B cell (primary cell): ENCODE data around the gene LIPG. TPM values are rescaled to one million over a fixed set of nuclear protein-coding genes. Genes with fewer than 3 reads are reported as not detected.

Experiments used
- ATAC-seq: fragments of 200-7000 bp; cut with Tn5 transposase; one replicate; pipeline ENCODE4 v1.10.0; 2021; ENCODE audit warnings: low read depth, mild to moderate bottlenecking, moderate number of reproducible peaks, moderate library complexity
- CTCF ChIA-PET: fragments of 350-600 bp; sonication (Branson Sonifier 250); formaldehyde crosslinking; loops from one replicate; lab custom pipeline; 2021; ENCODE audit warnings: antibody characterized with exemption, inconsistent platforms; lab: Charles Lee
- POLR2A ChIA-PET: fragments of 350-600 bp; sonication (Branson Sonifier 250); formaldehyde crosslinking; loops from one replicate; lab custom pipeline; 2021; ENCODE audit warnings: antibody characterized with exemption; lab: Charles Lee
- DNase-seq: peaks from one replicate; pipeline ENCODE4 v3.0.0; 2013
- H2AFZ ChIP-seq: 2 replicates; pipeline ENCODE4 v1.6.1; 2012; ENCODE audit warnings: mild to moderate bottlenecking, low read depth, low read length; ENCODE audit not compliant: insufficient read depth, poor library complexity, severe bottlenecking
- H3K27ac ChIP-seq, 2 donors: 1 replicate in 1 of 2; 2 replicates in 1 of 2; pipeline ENCODE4 v1.5.1; 2012 to 2013; ENCODE audit warnings: low read length in 2 of 2, mild to moderate bottlenecking in 2 of 2, moderate library complexity in 1 of 2
- H3K27me3 ChIP-seq, 4 experiments: fragments of 200-600 bp in 1 of 4; sonication (generic) in 1 of 4; replicated peaks in 1 of 4; 1 replicate in 2 of 4; 2 replicates in 2 of 4; pipeline versions ENCODE4 v1.6.1 to v1.7.0; 2013 to 2016; ENCODE audit warnings: low read length in 3 of 4, mild to moderate bottlenecking in 2 of 4, mixed read lengths in 1 of 4, moderate library complexity in 1 of 4; ENCODE audit not compliant: insufficient read depth in 4 of 4, control insufficient read depth in 3 of 4; ENCODE audit errors: control extremely low read depth in 1 of 4
- H3K36me3 ChIP-seq, 2 experiments: replicated peaks in 1 of 2; 1 replicate in 1 of 2; 2 replicates in 1 of 2; pipeline versions ENCODE4 v1.6.1 to v1.7.1; 2013; ENCODE audit warnings: low read length in 1 of 2; ENCODE audit not compliant: insufficient read depth in 2 of 2, control insufficient read depth in 1 of 2; ENCODE audit errors: control extremely low read depth in 1 of 2, extremely low read depth in 1 of 2
- H3K4me1 ChIP-seq, 2 donors: fragments of 200-600 bp in 1 of 2; sonication (generic) in 1 of 2; 1 replicate in 1 of 2; 2 replicates in 1 of 2; pipeline versions ENCODE4 v1.5.1 to v1.6.1; 2013 to 2017; ENCODE audit warnings: low read length in 2 of 2; ENCODE audit not compliant: control insufficient read depth in 2 of 2, insufficient read depth in 2 of 2
- H3K4me2 ChIP-seq: replicated peaks from 2 replicates; pipeline ENCODE3; 2012; ENCODE audit warnings: mild to moderate bottlenecking, low read depth, low read length; ENCODE audit not compliant: poor library complexity, severe bottlenecking
- H3K4me3 ChIP-seq, 5 experiments: fragments of 200-600 bp in 1 of 5; sonication (generic) in 1 of 5; 1 replicate in 3 of 5; 2 replicates in 2 of 5; pipeline versions ENCODE4 v1.5.1 to v1.7.0; 2011 to 2016; ENCODE audit warnings: low read length in 4 of 5, mild to moderate bottlenecking in 4 of 5, low read depth in 2 of 5, control low read depth in 1 of 5, moderate library complexity in 1 of 5; ENCODE audit not compliant: insufficient read depth in 1 of 5; ENCODE audit errors: control extremely low read depth in 1 of 5, extremely low read depth in 1 of 5
- H3K79me2 ChIP-seq: fragments of 200-600 bp; sonication (generic); one replicate; pipeline ENCODE4 v1.6.0; 2016; ENCODE audit warnings: low read length; ENCODE audit not compliant: control insufficient read depth, insufficient read depth
- H3K9ac ChIP-seq: fragments of 200-600 bp; sonication (generic); 2 replicates; pipeline ENCODE4 v1.6.1; 2017; ENCODE audit warnings: mild to moderate bottlenecking, low read length, moderate library complexity
- H3K9me3 ChIP-seq, 3 donors: one replicate each; pipeline versions ENCODE4 v1.6.1 to v1.7.1; 2013; ENCODE audit warnings: low read length in 2 of 3; ENCODE audit not compliant: control insufficient read depth in 2 of 3, insufficient read depth in 1 of 3; ENCODE audit errors: control extremely low read depth in 1 of 3
- H4K20me1 ChIP-seq: 2 replicates; pipeline ENCODE4 v1.6.0; 2012; ENCODE audit warnings: mild to moderate bottlenecking, low read length; ENCODE audit not compliant: insufficient read depth, control insufficient read depth, poor library complexity, severe bottlenecking
- H3K27ac Mint-ChIP-seq: one replicate; pipeline ENCODE4 v1.8.0; 2021; ENCODE audit warnings: mixed read lengths
- H3K27me3 Mint-ChIP-seq: one replicate; pipeline ENCODE4 v1.8.0; 2021; ENCODE audit warnings: mixed read lengths
- H3K4me1 Mint-ChIP-seq: one replicate; pipeline ENCODE4 v1.8.0; 2021; ENCODE audit warnings: mixed read lengths
- H3K4me3 Mint-ChIP-seq: one replicate; pipeline ENCODE4 v1.8.0; 2021; ENCODE audit warnings: mixed read lengths
- H3K9me3 Mint-ChIP-seq: one replicate; pipeline ENCODE4 v1.8.0; 2022; ENCODE audit warnings: mixed read lengths; ENCODE audit not compliant: insufficient read depth
- EZH2 ChIP-seq: IDR thresholded peaks from 2 replicates; pipeline ENCODE4 v1.6.1; 2012; ENCODE audit warnings: borderline replicate concordance, low read depth, mild to moderate bottlenecking, moderate library complexity, low read length; ENCODE audit not compliant: insufficient read depth, poor library complexity, severe bottlenecking
- WGBS: methylation state at CpG from one replicate; pipeline ENCODE4 v1.1.5; 2013; ENCODE audit warnings: missing lambda C conversion rate; ENCODE audit not compliant: insufficient coverage; 5-methylcytosine and 5-hydroxymethylcytosine counted together
- intact Hi-C: fragments of 100-400 bp; cut with micrococcal nuclease; formaldehyde crosslinking; loops from one replicate; pipeline ENCODE4 v1.10.0; 2022
- polyA plus RNA-seq: library from polyadenylated mRNA; depleted of rRNA; stranded (reverse); fragments of >200 nt; gene quantifications from 2 replicates; pipeline ENCODE4 v1.2.3, GENCODE V29; 2012
- total RNA-seq, 2 donors: library from RNA; stranded (reverse); fragments of 120-200 nt in 1 of 2; gene quantifications; 1 replicate in 1 of 2; 2 replicates in 1 of 2; pipeline versions ENCODE4 v1.2.3 to v1.2.4, GENCODE V29; 2013 to 2022
- TF ChIP-seq, protein P1 (sequence below): fragments of 200-600 bp; IDR thresholded peaks from one replicate; pipeline ENCODE4 v1.8.0; 2022; ENCODE audit warnings: antibody characterized with exemption, mild to moderate bottlenecking

The LIPG gene
- total and polyA plus RNA-seq, 2 donors (not counting 1 experiment from before 2014, with no cell fraction given) = not detected

DNA sequence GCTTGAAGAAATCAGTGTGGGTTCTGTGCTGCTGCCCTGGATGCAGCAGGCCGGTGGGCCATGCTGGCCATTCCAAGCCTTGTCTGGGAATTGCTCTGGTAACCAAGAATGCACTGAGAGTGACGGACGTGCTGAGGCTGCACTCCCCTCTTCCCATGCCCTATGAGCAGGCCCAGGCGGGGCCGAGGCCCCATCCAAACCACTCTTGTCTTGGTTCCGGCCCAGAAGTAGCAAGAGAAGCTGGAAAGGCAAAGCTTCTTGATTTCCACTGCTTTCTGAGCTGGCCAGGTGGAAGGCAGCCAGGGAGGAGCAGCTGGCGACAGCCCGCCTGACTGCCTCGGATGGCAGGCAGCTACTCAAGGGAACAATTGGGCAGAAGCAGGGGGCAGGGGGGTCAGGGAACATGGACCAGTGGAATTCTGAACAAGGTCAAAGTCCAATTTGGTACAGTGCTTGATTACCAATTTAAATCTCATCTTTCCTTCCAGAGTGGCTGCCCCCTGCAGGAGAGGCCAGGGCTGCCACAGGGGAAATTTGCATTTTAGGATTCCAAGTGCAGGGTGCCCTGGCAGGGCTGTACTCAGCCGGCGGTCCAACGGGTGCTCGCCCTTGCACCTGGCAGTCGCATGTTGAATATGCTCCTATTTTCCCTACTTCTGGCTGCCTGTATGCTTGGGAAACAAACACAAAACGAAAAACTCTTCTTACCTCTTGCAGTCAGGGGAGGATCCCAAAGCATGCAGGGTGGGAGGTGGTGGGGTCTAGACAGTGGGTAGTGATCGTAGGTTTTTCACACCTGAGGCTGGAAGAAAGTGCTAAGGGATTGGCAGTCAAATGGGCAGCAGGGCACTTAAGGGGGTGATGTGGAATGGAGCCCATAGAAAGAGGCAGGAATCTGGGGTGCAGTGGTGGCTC is 67.3 kb downstream of the LIPG start:
- H3K4me3 Mint-ChIP-seq = no peak overlapping the region
- no peak for ATAC-seq
- Histone ChIP-seq H3K36me3 (no peaks in the 10 kb centered on the region), H3K79me2 (no peaks in the 10 kb centered on the region), H3K27me3 (no peaks in the 10 kb centered on the region), H3K4me2 (no peak overlapping the region), H3K4me1 (no peaks in the 10 kb centered on the region), H3K27ac (no peak overlapping the region), H4K20me1 (no peaks in the 10 kb centered on the region), H3K9me3 (no peaks in the 10 kb centered on the region), H2AFZ (no peak overlapping the region), H3K9ac (no peak overlapping the region), H3K4me3 (no peak overlapping the region)
- no peak for TF ChIP-seq EZH2
- TF ChIP-seq, protein P1, sequence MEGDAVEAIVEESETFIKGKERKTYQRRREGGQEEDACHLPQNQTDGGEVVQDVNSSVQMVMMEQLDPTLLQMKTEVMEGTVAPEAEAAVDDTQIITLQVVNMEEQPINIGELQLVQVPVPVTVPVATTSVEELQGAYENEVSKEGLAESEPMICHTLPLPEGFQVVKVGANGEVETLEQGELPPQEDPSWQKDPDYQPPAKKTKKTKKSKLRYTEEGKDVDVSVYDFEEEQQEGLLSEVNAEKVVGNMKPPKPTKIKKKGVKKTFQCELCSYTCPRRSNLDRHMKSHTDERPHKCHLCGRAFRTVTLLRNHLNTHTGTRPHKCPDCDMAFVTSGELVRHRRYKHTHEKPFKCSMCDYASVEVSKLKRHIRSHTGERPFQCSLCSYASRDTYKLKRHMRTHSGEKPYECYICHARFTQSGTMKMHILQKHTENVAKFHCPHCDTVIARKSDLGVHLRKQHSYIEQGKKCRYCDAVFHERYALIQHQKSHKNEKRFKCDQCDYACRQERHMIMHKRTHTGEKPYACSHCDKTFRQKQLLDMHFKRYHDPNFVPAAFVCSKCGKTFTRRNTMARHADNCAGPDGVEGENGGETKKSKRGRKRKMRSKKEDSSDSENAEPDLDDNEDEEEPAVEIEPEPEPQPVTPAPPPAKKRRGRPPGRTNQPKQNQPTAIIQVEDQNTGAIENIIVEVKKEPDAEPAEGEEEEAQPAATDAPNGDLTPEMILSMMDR = no peak
- DNase-seq = no peak
- no peaks in the 10 kb centered on the region for H3K9me3 Mint-ChIP-seq
- intact Hi-C loops = no loop called here
- H3K27ac Mint-ChIP-seq = no peak overlapping the region
- CTCF ChIA-PET = no interaction called here
- H3K4me1 Mint-ChIP-seq = no peaks in the 10 kb centered on the region
- POLR2A ChIA-PET = no interaction called here
- H3K27me3 Mint-ChIP-seq = peaks cover 12% of the 10 kb centered on the region
- WGBS = 89% methylated on average over 13 of the region's 16 CpGs

DNA sequence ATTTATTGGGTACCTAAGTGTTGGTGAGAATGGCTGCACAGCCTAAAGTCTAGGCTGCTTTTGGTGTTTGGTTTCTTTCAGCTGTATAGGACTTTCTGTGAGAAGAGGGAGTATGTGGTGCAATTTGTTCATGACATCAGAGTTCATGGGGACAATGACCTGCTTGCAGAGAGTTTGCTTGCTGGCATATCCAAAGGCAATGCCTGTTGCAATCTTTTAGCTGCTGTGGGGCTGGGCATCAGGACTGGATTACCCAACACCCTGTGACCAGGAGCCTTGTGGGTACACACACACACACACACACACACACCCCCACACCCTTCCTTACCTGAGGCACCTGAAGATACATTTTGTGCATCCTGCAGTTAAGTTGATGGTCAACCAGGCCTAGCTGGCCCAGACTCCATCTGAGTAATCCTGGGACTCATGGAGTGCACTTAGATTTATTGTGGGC is 68.4 kb downstream of the LIPG start:
- Histone ChIP-seq H3K4me2 (no peak overlapping the region), H4K20me1 (no peaks in the 10 kb centered on the region), H3K9ac (no peak overlapping the region), H3K4me1 (no peaks in the 10 kb centered on the region), H3K9me3 (no peaks in the 10 kb centered on the region), H2AFZ (no peak overlapping the region), H3K79me2 (no peaks in the 10 kb centered on the region), H3K36me3 (no peaks in the 10 kb centered on the region), H3K4me3 (no peak overlapping the region), H3K27ac (no peak overlapping the region), H3K27me3 (no peaks in the 10 kb centered on the region)
- Mint-ChIP-seq H3K27me3 (peaks cover 12% of the 10 kb centered on the region), H3K4me1 (no peaks in the 10 kb centered on the region), H3K27ac (no peak overlapping the region), H3K4me3 (no peak overlapping the region), H3K9me3 (no peaks in the 10 kb centered on the region)
- ChIA-PET CTCF (no interaction called here), POLR2A (no interaction called here)
- TF ChIP-seq, protein P1 = no peak
- no peak for TF ChIP-seq EZH2
- ATAC-seq = no peak
- DNase-seq = no peak
- intact Hi-C loops = no loop called here
